GM23338 (cell line): ENCODE results near the gene RASSF4. TPM values are rescaled to one million over a fixed set of nuclear protein-coding genes. Genes with fewer than 3 reads are reported as not detected.

Experiments used
- ATAC-seq: fragments of 200-7000 bp; cut with Tn5 transposase; 3 replicates; pipeline ENCODE4 v1.9.1; 2020
- DNase-seq: peaks from one replicate; pipeline ENCODE4 v3.0.0-alpha.2; 2015; ENCODE audit warnings: low spot score
- H2AFZ ChIP-seq: fragments of 200-600 bp; sonication (generic); 2 replicates; pipeline ENCODE4 v1.8.0; 2016; ENCODE audit warnings: antibody characterized with exemption, mild to moderate bottlenecking, moderate library complexity
- H3F3A ChIP-seq: fragments of 200-600 bp; sonication (generic); replicated peaks from 2 replicates; pipeline ENCODE4 v1.8.0; 2017; ENCODE audit warnings: antibody characterized with exemption, mixed run types, low read depth
- H3K27ac ChIP-seq: fragments of 200-600 bp; sonication (generic); 2 replicates; pipeline ENCODE4 v1.6.1; 2016; ENCODE audit warnings: low read depth
- H3K27me3 ChIP-seq: fragments of 200-600 bp; sonication (generic); 2 replicates; pipeline ENCODE4 v1.8.0; 2016; ENCODE audit warnings: mild to moderate bottlenecking, mixed run types, moderate library complexity; ENCODE audit not compliant: insufficient read depth
- H3K36me3 ChIP-seq: fragments of 200-600 bp; sonication (generic); 2 replicates; pipeline ENCODE4 v1.8.0; 2016; ENCODE audit warnings: mild to moderate bottlenecking; ENCODE audit not compliant: insufficient read depth
- H3K4me1 ChIP-seq: fragments of 200-600 bp; sonication (generic); 2 replicates; pipeline ENCODE4 v1.8.0; 2016; ENCODE audit warnings: mild to moderate bottlenecking, moderate library complexity; ENCODE audit not compliant: insufficient read depth
- H3K4me2 ChIP-seq: fragments of 200-600 bp; sonication (generic); 2 replicates; pipeline ENCODE4 v1.7.1; 2017; ENCODE audit warnings: mixed run types
- H3K4me3 ChIP-seq: fragments of 200-600 bp; sonication (generic); 2 replicates; pipeline ENCODE4 v1.6.1; 2016; ENCODE audit warnings: mixed run types
- H3K79me2 ChIP-seq: fragments of 200-600 bp; sonication (generic); replicated peaks from 2 replicates; pipeline ENCODE4 v1.8.0; 2017; ENCODE audit warnings: mild to moderate bottlenecking; ENCODE audit not compliant: insufficient read depth
- H3K9me2 ChIP-seq: fragments of 200-600 bp; sonication (generic); 2 replicates; pipeline ENCODE4 v1.8.0; 2017; ENCODE audit not compliant: insufficient read depth
- H4K20me1 ChIP-seq: fragments of 200-600 bp; sonication (generic); replicated peaks from 2 replicates; pipeline ENCODE4 v1.8.0; 2017; ENCODE audit warnings: mild to moderate bottlenecking; ENCODE audit not compliant: insufficient read depth
- H3K27ac Mint-ChIP-seq: 2 replicates; pipeline ENCODE4 v1.8.0; 2020; ENCODE audit warnings: inconsistent platforms, mild to moderate bottlenecking, moderate library complexity, mixed read lengths
- H3K27me3 Mint-ChIP-seq: 3 replicates; pipeline ENCODE4 v1.8.0; 2022; ENCODE audit warnings: low read depth, mild to moderate bottlenecking, moderate library complexity, mixed read lengths, inconsistent platforms; ENCODE audit not compliant: insufficient read depth, poor library complexity
- H3K36me3 Mint-ChIP-seq: 3 replicates; pipeline ENCODE4 v1.8.0; 2021; ENCODE audit warnings: low read depth, mild to moderate bottlenecking, inconsistent platforms, moderate library complexity, mixed read lengths
- H3K4me1 Mint-ChIP-seq: 3 replicates; pipeline ENCODE4 v1.8.0; 2020; ENCODE audit warnings: mild to moderate bottlenecking, inconsistent platforms, mixed read lengths
- H3K4me3 Mint-ChIP-seq: 3 replicates; pipeline ENCODE4 v1.8.0; 2021; ENCODE audit warnings: moderate library complexity, mild to moderate bottlenecking, inconsistent platforms, mixed read lengths
- H3K9me3 Mint-ChIP-seq: 3 replicates; pipeline ENCODE4 v1.8.0; 2020; ENCODE audit warnings: moderate library complexity, mild to moderate bottlenecking, inconsistent platforms, mixed read lengths
- CREB1 ChIP-seq: fragments of 250-450 bp; sonication (Bioruptor Pico); IDR thresholded peaks from 2 replicates; pipeline ENCODE4 v1.5.0; 2020; ENCODE audit warnings: low read depth, mild to moderate bottlenecking, moderate library complexity
- CTCF ChIP-seq, 2 experiments: fragments of 200-600 bp in 1 of 2; sonication (generic) in 1 of 2; conservative IDR thresholded peaks; 2 replicates each; pipeline versions ENCODE4 v1.5.1 to v1.6.1; 2016 to 2017; ENCODE audit warnings: antibody characterized with exemption in 2 of 2, low read depth in 2 of 2, mild to moderate bottlenecking in 2 of 2, moderate library complexity in 1 of 2
- EZH2phosphoT487 ChIP-seq: fragments of 200-600 bp; sonication (generic); IDR thresholded peaks from one replicate; pipeline ENCODE4 v1.8.1; 2018; ENCODE audit warnings: antibody characterized with exemption; ENCODE audit not compliant: unreplicated experiment
- NANOG ChIP-seq: IDR thresholded peaks from 2 replicates; pipeline ENCODE4 v1.6.1; 2016; ENCODE audit warnings: antibody characterized with exemption, borderline replicate concordance
- STAT1 ChIP-seq: IDR thresholded peaks from one replicate; pipeline ENCODE4 v1.6.1; 2016; ENCODE audit warnings: antibody characterized with exemption; ENCODE audit not compliant: unreplicated experiment
- polyA plus RNA-seq: library from polyadenylated mRNA; unstranded; fragments of >200 nt; fragmentation: Nextera tagmentation; extraction: Ambion mirVana; gene quantifications from 2 replicates; pipeline ENCODE4 v1.2.1, GENCODE V29; 2016
- total RNA-seq: library from RNA; depleted of rRNA; stranded (reverse); fragments of >200 nt; shearing (Covaris generic); gene quantifications from 2 replicates; pipeline ENCODE4 v1.2.3, GENCODE V29; 2014

Gene RASSF4
- total and polyA plus RNA-seq, 2 experiments from 2014 or later = 12.4 to 13.6 TPM

- no peak overlapping the region for H3K27ac Mint-ChIP-seq
- no peak overlapping the region; the same call in 2 of the 3 replicates for H3K4me3 Mint-ChIP-seq
- peak overlapping the region; percentile 93; the same call in 1 of the 2 replicates for H3K4me2 ChIP-seq
- peaks cover 9% of the 10 kb centered on the region for H3K27me3 ChIP-seq
- H3F3A ChIP-seq = peaks cover 6% of the 10 kb centered on the region; the same call in 1 of the 2 replicates
- H3K27ac ChIP-seq = no peak overlapping the region
- peaks cover 68% of the 10 kb centered on the region for H3K4me1 ChIP-seq
- H3K4me3 ChIP-seq = no peak overlapping the region
- H3K27me3 Mint-ChIP-seq = peaks cover 29% of the 10 kb centered on the region
- no peaks in the 10 kb centered on the region for H4K20me1 ChIP-seq
- H3K9me3 Mint-ChIP-seq = no peaks in the 10 kb centered on the region; the same call in 1 of the 3 replicates
- DNase-seq (no peak), ATAC-seq (no peak)
- H3K36me3 Mint-ChIP-seq = peaks cover 4% of the 10 kb centered on the region; the same call in 1 of the 3 replicates
- peaks cover 77% of the 10 kb centered on the region for H3K4me1 Mint-ChIP-seq
- H3K36me3 ChIP-seq = no peaks in the 10 kb centered on the region
- H3K79me2 ChIP-seq = no peaks in the 10 kb centered on the region
- no peak overlapping the region for H2AFZ ChIP-seq
- TF ChIP-seq EZH2phosphoT487 = no peak
- no peak for TF ChIP-seq CREB1 (CRISPR knock-in tag)
- TF ChIP-seq NANOG = no peak
- no peak for TF ChIP-seq STAT1
- H3K9me2 ChIP-seq = peaks cover 9% of the 10 kb centered on the region; the same call in 1 of the 2 replicates
Observed at GRCh38 chr10:44961931-44962750, 2.5 kb downstream of the RASSF4 start.

GRCh38 chr10:44962870-44963738, 3.5 kb downstream of the RASSF4 start:
- no peaks in the 10 kb centered on the region; the same call in 1 of the 2 replicates for H3K79me2 ChIP-seq
- H3K4me1 Mint-ChIP-seq = peaks cover 82% of the 10 kb centered on the region
- peak; percentile 24 for ATAC-seq
- H3K9me2 ChIP-seq = peaks cover 9% of the 10 kb centered on the region; the same call in 1 of the 2 replicates
- H3K4me3 Mint-ChIP-seq = no peak overlapping the region; the same call in 2 of the 3 replicates
- H3K36me3 ChIP-seq = no peaks in the 10 kb centered on the region
- H3K27ac Mint-ChIP-seq = no peak overlapping the region; the same call in 1 of the 2 replicates
- H3F3A ChIP-seq = peaks cover 6% of the 10 kb centered on the region; the same call in 1 of the 2 replicates
- H3K36me3 Mint-ChIP-seq = peaks cover 4% of the 10 kb centered on the region; the same call in 1 of the 3 replicates
- TF ChIP-seq CTCF (conservative IDR thresholded peaks at IDR 0.05; ENCODE audit: low read depth in 2 of 2) (peak; percentile 17 to 38; a peak in 3 of 4 replicates), NANOG (no peak)
- H2AFZ ChIP-seq = no peak overlapping the region
- H3K27me3 Mint-ChIP-seq = peaks cover 33% of the 10 kb centered on the region
- H3K27ac ChIP-seq = peak overlapping the region; percentile 92; the same call in 1 of the 2 replicates
- no peaks in the 10 kb centered on the region for H4K20me1 ChIP-seq
- no peaks in the 10 kb centered on the region; the same call in 1 of the 3 replicates for H3K9me3 Mint-ChIP-seq
- peaks cover 9% of the 10 kb centered on the region for H3K27me3 ChIP-seq
- H3K4me2 ChIP-seq = peak overlapping the region; percentile 71
- no peak overlapping the region for H3K4me3 ChIP-seq
- DNase-seq = peak; percentile 78
- peaks cover 63% of the 10 kb centered on the region for H3K4me1 ChIP-seq
